Caco-2 (cell line): ENCODE results near the gene APLNR. TPM values are rescaled to one million over a fixed set of nuclear protein-coding genes. Genes with fewer than 3 reads are reported as not detected.

Source experiments
- BruUV-seq: library from RNA; stranded (reverse); fragments of 400-500 nt; replicated peaks from 2 replicates; lab custom pipeline; 2021; lab: Mats Ljungman, UMichigan
- CTCF ChIA-PET: fragments of 300-600 bp; sonication (Branson Sonifier 250); formaldehyde crosslinking; loops from one replicate; lab custom pipeline; 2022; ENCODE audit warnings: antibody characterized with exemption; lab: Charles Lee
- POLR2A ChIA-PET: fragments of 300-600 bp; sonication (Branson Sonifier 250); formaldehyde crosslinking; loops from one replicate; lab custom pipeline; 2022; ENCODE audit warnings: antibody characterized with exemption; lab: Charles Lee
- DNase-seq, 2 experiments: peaks; one replicate each; pipeline versions ENCODE4 v3.0.0 to v3.0.0-alpha.2; 2020 to 2022
- H3K27me3 ChIP-seq: replicated peaks from 2 replicates; pipeline ENCODE4 v1.6.0; 2011; ENCODE audit warnings: low read length; ENCODE audit not compliant: control insufficient read depth, insufficient read depth
- H3K36me3 ChIP-seq: 2 replicates; pipeline ENCODE4 v1.5.1; 2011; ENCODE audit warnings: low read length; ENCODE audit not compliant: control insufficient read depth, insufficient read depth
- H3K4me1 ChIP-seq: fragments of 250-450 bp; sonication (Bioruptor Pico); 2 replicates; pipeline ENCODE4 v1.5.1; 2020; ENCODE audit warnings: mild to moderate bottlenecking
- H3K4me3 ChIP-seq: 2 replicates; pipeline ENCODE4 v1.5.1; 2011; ENCODE audit warnings: low read depth, mild to moderate bottlenecking, control low read depth, low read length
- H3K9me3 ChIP-seq: fragments of 250-450 bp; sonication (Bioruptor Pico); 2 replicates; pipeline ENCODE4 v1.5.1; 2020; ENCODE audit warnings: mild to moderate bottlenecking, moderate library complexity
- H3K27ac Mint-ChIP-seq: one replicate; pipeline ENCODE4 v1.8.0; 2022; ENCODE audit warnings: mixed read lengths; ENCODE audit not compliant: unreplicated experiment
- H3K27me3 Mint-ChIP-seq: one replicate; pipeline ENCODE4 v1.8.0; 2022; ENCODE audit warnings: mixed read lengths; ENCODE audit not compliant: insufficient read depth, unreplicated experiment
- H3K36me3 Mint-ChIP-seq: one replicate; pipeline ENCODE4 v1.8.0; 2022; ENCODE audit warnings: mild to moderate bottlenecking, mixed read lengths; ENCODE audit not compliant: insufficient read depth, unreplicated experiment
- H3K4me1 Mint-ChIP-seq: one replicate; pipeline ENCODE4 v1.8.0; 2022; ENCODE audit warnings: low read depth, mixed read lengths; ENCODE audit not compliant: unreplicated experiment
- H3K4me3 Mint-ChIP-seq: one replicate; pipeline ENCODE4 v1.8.0; 2022; ENCODE audit warnings: mild to moderate bottlenecking, moderate library complexity, mixed read lengths; ENCODE audit not compliant: unreplicated experiment
- H3K9me3 Mint-ChIP-seq: one replicate; pipeline ENCODE4 v1.8.0; 2022; ENCODE audit warnings: mixed read lengths; ENCODE audit not compliant: unreplicated experiment
- intact Hi-C: fragments of 100-400 bp; cut with micrococcal nuclease; formaldehyde crosslinking; loops from one replicate; pipeline ENCODE4 v1.10.0; 2022; ENCODE audit not compliant: unreplicated experiment
- total RNA-seq: library from RNA; stranded (reverse); gene quantifications from 2 replicates; pipeline ENCODE4 v1.2.3, GENCODE V29; 2022
- TF ChIP-seq, protein P1 (sequence below), 2 experiments: fragments of 200-600 bp in 1 of 2; IDR thresholded peaks; 1 replicate in 1 of 2; 2 replicates in 1 of 2; pipeline versions ENCODE4 v1.5.1 to v1.8.0; 2011 to 2022; ENCODE audit warnings: antibody characterized with exemption in 1 of 2, control low read depth in 1 of 2, inconsistent platforms in 1 of 2, low read depth in 1 of 2, low read length in 1 of 2, mild to moderate bottlenecking in 1 of 2, moderate library complexity in 1 of 2; ENCODE audit not compliant: insufficient read depth in 1 of 2, severe bottlenecking in 1 of 2, unreplicated experiment in 1 of 2

The APLNR gene
- total RNA-seq, 1 experiment from 2014 or later, result not detected

- BruUV-seq, result no TSS peak
- peaks cover 7% of the 10 kb centered on the region for H3K27me3 Mint-ChIP-seq
- TF ChIP-seq, protein P1, sequence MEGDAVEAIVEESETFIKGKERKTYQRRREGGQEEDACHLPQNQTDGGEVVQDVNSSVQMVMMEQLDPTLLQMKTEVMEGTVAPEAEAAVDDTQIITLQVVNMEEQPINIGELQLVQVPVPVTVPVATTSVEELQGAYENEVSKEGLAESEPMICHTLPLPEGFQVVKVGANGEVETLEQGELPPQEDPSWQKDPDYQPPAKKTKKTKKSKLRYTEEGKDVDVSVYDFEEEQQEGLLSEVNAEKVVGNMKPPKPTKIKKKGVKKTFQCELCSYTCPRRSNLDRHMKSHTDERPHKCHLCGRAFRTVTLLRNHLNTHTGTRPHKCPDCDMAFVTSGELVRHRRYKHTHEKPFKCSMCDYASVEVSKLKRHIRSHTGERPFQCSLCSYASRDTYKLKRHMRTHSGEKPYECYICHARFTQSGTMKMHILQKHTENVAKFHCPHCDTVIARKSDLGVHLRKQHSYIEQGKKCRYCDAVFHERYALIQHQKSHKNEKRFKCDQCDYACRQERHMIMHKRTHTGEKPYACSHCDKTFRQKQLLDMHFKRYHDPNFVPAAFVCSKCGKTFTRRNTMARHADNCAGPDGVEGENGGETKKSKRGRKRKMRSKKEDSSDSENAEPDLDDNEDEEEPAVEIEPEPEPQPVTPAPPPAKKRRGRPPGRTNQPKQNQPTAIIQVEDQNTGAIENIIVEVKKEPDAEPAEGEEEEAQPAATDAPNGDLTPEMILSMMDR (IDR thresholded peaks at IDR 0.05; ENCODE audit: insufficient read depth in 1 of 2, low read depth in 1 of 2, low read length in 1 of 2, severe bottlenecking in 1 of 2, unreplicated experiment in 1 of 2), result no peak
- H3K9me3 ChIP-seq, result no peaks in the 10 kb centered on the region
- no peaks in the 10 kb centered on the region for H3K4me1 Mint-ChIP-seq
- DNase-seq, result no peak
- H3K4me1 ChIP-seq, result no peaks in the 10 kb centered on the region
- no peaks in the 10 kb centered on the region for H3K36me3 ChIP-seq
- POLR2A ChIA-PET, result no interaction called here
- CTCF ChIA-PET, result no interaction called here
- no peak overlapping the region for H3K27ac Mint-ChIP-seq
- no peak overlapping the region for H3K4me3 ChIP-seq
- no peaks in the 10 kb centered on the region for H3K27me3 ChIP-seq
- H3K36me3 Mint-ChIP-seq, result no peaks in the 10 kb centered on the region
- H3K9me3 Mint-ChIP-seq, result no peaks in the 10 kb centered on the region
- no peak overlapping the region for H3K4me3 Mint-ChIP-seq
- intact Hi-C loops, result no loop called here
These were observed 14.8 kb downstream of the APLNR start for GRCh38 chr11:57222239-57222638.

DNA sequence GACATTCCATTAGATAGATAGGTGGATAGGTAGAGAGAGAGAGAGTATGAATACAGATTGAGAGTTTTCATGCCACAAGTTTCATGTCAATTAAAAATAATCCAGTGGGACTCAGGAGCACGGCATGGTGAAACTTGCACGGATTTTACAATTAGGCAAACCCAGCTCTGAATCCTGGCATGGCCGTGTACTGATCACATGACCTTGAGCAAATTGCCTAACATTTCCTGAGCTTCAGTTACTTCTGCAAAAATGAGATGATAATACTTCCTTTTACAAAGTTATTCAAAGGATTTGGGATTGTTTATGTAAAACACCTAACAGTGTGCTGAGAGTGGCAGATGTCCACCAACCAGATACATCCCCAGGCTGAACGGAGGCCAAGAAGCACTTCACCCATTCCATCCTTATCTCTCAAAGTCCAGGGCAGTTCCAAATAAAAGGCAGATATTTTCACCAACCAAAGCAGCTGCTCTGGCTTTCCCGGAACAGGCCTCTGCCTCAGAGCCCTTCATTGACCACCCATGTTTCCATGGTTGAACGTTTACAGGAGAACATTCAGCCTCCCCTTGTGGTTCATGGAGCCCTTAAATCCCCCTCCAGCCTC is 17.9 kb downstream of the APLNR start:
- no peaks in the 10 kb centered on the region for H3K9me3 ChIP-seq
- TF ChIP-seq, protein P1 (IDR thresholded peaks at IDR 0.05; ENCODE audit: insufficient read depth in 1 of 2, low read depth in 1 of 2, low read length in 1 of 2, severe bottlenecking in 1 of 2, unreplicated experiment in 1 of 2), result no peak
- intact Hi-C loops, result no loop called here
- BruUV-seq, result no TSS peak
- Mint-ChIP-seq H3K36me3 (no peaks in the 10 kb centered on the region), H3K4me3 (no peak overlapping the region), H3K27me3 (peaks cover 7% of the 10 kb centered on the region), H3K27ac (no peak overlapping the region), H3K9me3 (no peaks in the 10 kb centered on the region), H3K4me1 (no peaks in the 10 kb centered on the region)
- DNase-seq, result no peak
- no peaks in the 10 kb centered on the region for H3K27me3 ChIP-seq
- ChIA-PET POLR2A (no interaction called here), CTCF (no interaction called here)
- no peaks in the 10 kb centered on the region for H3K4me1 ChIP-seq
- H3K36me3 ChIP-seq, result no peaks in the 10 kb centered on the region
- no peak overlapping the region for H3K4me3 ChIP-seq

DNA sequence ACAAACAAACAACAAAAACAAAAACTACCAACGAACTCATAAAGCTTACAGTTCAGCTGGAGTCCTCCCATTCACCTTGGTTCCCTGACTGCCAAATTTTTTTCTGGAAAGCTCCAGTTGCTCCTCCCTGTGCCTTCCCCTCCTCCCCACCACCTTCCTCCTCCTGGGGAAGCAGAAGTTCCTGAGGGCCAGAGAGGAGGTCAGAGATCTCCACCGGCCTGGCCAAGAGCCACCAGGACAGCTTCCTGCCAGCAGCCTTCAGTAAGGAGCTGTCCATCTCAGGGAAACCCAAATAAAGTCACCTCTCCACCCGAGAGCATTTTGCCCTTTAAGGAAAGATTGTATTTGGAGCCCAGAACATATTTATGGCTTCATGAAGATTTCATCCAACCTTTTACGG is 20.0 kb downstream of the APLNR start:
- POLR2A ChIA-PET, result no interaction called here

More for the DNA sequence above, 20.0 kb downstream of the APLNR start:
- BruUV-seq, result no TSS peak
- no peaks in the 10 kb centered on the region for H3K4me1 ChIP-seq
- TF ChIP-seq, protein P1 (IDR thresholded peaks at IDR 0.05; ENCODE audit: insufficient read depth in 1 of 2, low read depth in 1 of 2, low read length in 1 of 2, severe bottlenecking in 1 of 2, unreplicated experiment in 1 of 2), result no peak
- H3K9me3 ChIP-seq, result no peaks in the 10 kb centered on the region
- no peaks in the 10 kb centered on the region for H3K36me3 ChIP-seq
- H3K4me1 Mint-ChIP-seq, result no peaks in the 10 kb centered on the region
- no peaks in the 10 kb centered on the region for H3K27me3 ChIP-seq
- DNase-seq, result no peak
- CTCF ChIA-PET, result no interaction called here
- intact Hi-C loops, result no loop called here
- no peak overlapping the region for H3K4me3 ChIP-seq
- H3K27me3 Mint-ChIP-seq, result peaks cover 7% of the 10 kb centered on the region
- no peaks in the 10 kb centered on the region for H3K9me3 Mint-ChIP-seq
- H3K36me3 Mint-ChIP-seq, result no peaks in the 10 kb centered on the region
- no peak overlapping the region for H3K27ac Mint-ChIP-seq
- no peak overlapping the region for H3K4me3 Mint-ChIP-seq
